Neural cell (in vitro differentiated cells): ENCODE measurements around the gene FERMT3. TPM values are rescaled to one million over a fixed set of nuclear protein-coding genes. Genes with fewer than 3 reads are reported as not detected.
A peak's percentile ranks its signal among the peaks of the same experiment; 100 is the strongest.

ENCODE experiments used
- H2AFZ ChIP-seq: fragments of 200-600, 300-800 bp; sonication (generic), shearing (Covaris generic); 2 replicates; pipeline ENCODE4 v1.6.0; 2014; ENCODE audit warnings: low read depth, mild to moderate bottlenecking, antibody characterized with exemption, low read length, moderate library complexity
- H3F3A ChIP-seq: fragments of 200-600 bp; shearing (Covaris generic); 2 replicates; pipeline ENCODE4 v1.6.1; 2016; ENCODE audit warnings: mild to moderate bottlenecking, moderate library complexity, mixed read lengths, antibody characterized with exemption, low read length; ENCODE audit not compliant: insufficient read depth, poor library complexity, severe bottlenecking
- H3K27ac ChIP-seq: fragments of 200-600, 300-800 bp; sonication (generic), shearing (Covaris generic); 2 replicates; pipeline ENCODE4 v1.5.1; 2014; ENCODE audit warnings: mild to moderate bottlenecking, low read length, moderate library complexity
- H3K27me3 ChIP-seq: fragments of 300-800, 200-600 bp; sonication (generic), shearing (Covaris generic); 2 replicates; pipeline ENCODE4 v1.6.0; 2014; ENCODE audit warnings: mild to moderate bottlenecking, low read depth, low read length, moderate library complexity; ENCODE audit not compliant: insufficient read depth
- H3K36me3 ChIP-seq: fragments of 300-800, 200-600 bp; sonication (generic), shearing (Covaris generic); 2 replicates; pipeline ENCODE4 v1.5.1; 2014; ENCODE audit warnings: mild to moderate bottlenecking, antibody characterized with exemption, low read length, moderate library complexity; ENCODE audit not compliant: insufficient read depth
- H3K4me2 ChIP-seq: fragments of 300-800, 200-600 bp; sonication (generic), shearing (Covaris generic); 2 replicates; pipeline ENCODE4 v1.6.0; 2014; ENCODE audit warnings: mild to moderate bottlenecking, low read length
- H3K4me3 ChIP-seq: fragments of 300-800, 200-600 bp; sonication (generic), shearing (Covaris generic); 2 replicates; pipeline ENCODE4 v1.5.1; 2014; ENCODE audit warnings: mild to moderate bottlenecking, low read length, moderate library complexity
- H3K79me2 ChIP-seq: fragments of 200-600 bp; shearing (Covaris generic); replicated peaks from 2 replicates; pipeline ENCODE4 v1.6.0; 2014; ENCODE audit warnings: mild to moderate bottlenecking, low read length, moderate library complexity; ENCODE audit not compliant: insufficient read depth
- H3K9ac ChIP-seq: fragments of 300-800, 200-600 bp; sonication (generic), shearing (Covaris generic); 2 replicates; pipeline ENCODE4 v1.6.1; 2016; ENCODE audit warnings: mild to moderate bottlenecking, low read length, mixed read lengths
- H3K9me2 ChIP-seq: fragments of 200-600 bp; shearing (Covaris generic); 2 replicates; pipeline ENCODE4 v1.6.1; 2016; ENCODE audit warnings: mild to moderate bottlenecking, low read length, mixed read lengths; ENCODE audit not compliant: insufficient read depth
- H3K9me3 ChIP-seq: fragments of 200-600, 300-800 bp; sonication (generic), shearing (Covaris generic); 2 replicates; pipeline ENCODE4 v1.6.1; 2016; ENCODE audit warnings: mild to moderate bottlenecking, mixed run types, low read length, moderate library complexity, mixed read lengths
- H4K20me1 ChIP-seq: fragments of 200-600 bp; shearing (Covaris generic); 2 replicates; pipeline ENCODE4 v1.6.1; 2016; ENCODE audit warnings: mild to moderate bottlenecking, mixed run types; ENCODE audit not compliant: insufficient read depth
- CTCF ChIP-seq: fragments of 450-650 bp; IDR thresholded peaks from 2 replicates; pipeline ENCODE4 v1.5.1; 2014; ENCODE audit warnings: antibody characterized with exemption, mild to moderate bottlenecking, moderate library complexity; ENCODE audit not compliant: poor library complexity, severe bottlenecking
- EP300 ChIP-seq: fragments of 450-650 bp; conservative IDR thresholded peaks from 2 replicates; pipeline ENCODE4 v1.6.1; 2014; ENCODE audit warnings: antibody characterized with exemption, mild to moderate bottlenecking, moderate library complexity; ENCODE audit not compliant: poor library complexity, severe bottlenecking
- EZH2 ChIP-seq: fragments of 200-600, 300-800 bp; shearing (Covaris generic), sonication (generic); IDR thresholded peaks from 2 replicates; pipeline ENCODE4 v1.6.1; 2014; ENCODE audit warnings: antibody characterized with exemption, low read length, borderline replicate concordance, mild to moderate bottlenecking; ENCODE audit not compliant: insufficient read depth, poor library complexity, severe bottlenecking
- MXI1 ChIP-seq: fragments of 450-650 bp; conservative IDR thresholded peaks from 2 replicates; pipeline ENCODE4 v1.6.1; 2014; ENCODE audit warnings: antibody characterized with exemption, mild to moderate bottlenecking; ENCODE audit not compliant: poor library complexity, severe bottlenecking
- POLR2AphosphoS5 ChIP-seq: IDR thresholded peaks from 2 replicates; pipeline ENCODE4 v1.6.1; 2012
- RAD21 ChIP-seq: fragments of 450-650 bp; conservative IDR thresholded peaks from 2 replicates; pipeline ENCODE4 v1.6.1; 2014; ENCODE audit warnings: antibody characterized with exemption, mild to moderate bottlenecking, moderate library complexity
- SMC3 ChIP-seq: fragments of 450-650 bp; conservative IDR thresholded peaks from 2 replicates; pipeline ENCODE4 v1.6.1; 2014; ENCODE audit warnings: antibody characterized with exemption, mild to moderate bottlenecking, moderate library complexity; ENCODE audit not compliant: poor library complexity
- TAF1 ChIP-seq: IDR thresholded peaks from 2 replicates; pipeline ENCODE4 v1.6.1; 2012; ENCODE audit warnings: low read depth
- polyA plus RNA-seq: library from polyadenylated mRNA; depleted of rRNA; stranded (reverse); fragments of >200 nt; gene quantifications from 2 replicates; pipeline ENCODE4 v1.2.3, GENCODE V29; 2014
- TF ChIP-seq, protein P1 (sequence below): IDR thresholded peaks from 2 replicates; pipeline ENCODE4 v1.6.1; 2012; ENCODE audit warnings: borderline replicate concordance

The FERMT3 gene
- polyA plus RNA-seq, 1 donor from 2014 or later, result 0.89 TPM

DNA sequence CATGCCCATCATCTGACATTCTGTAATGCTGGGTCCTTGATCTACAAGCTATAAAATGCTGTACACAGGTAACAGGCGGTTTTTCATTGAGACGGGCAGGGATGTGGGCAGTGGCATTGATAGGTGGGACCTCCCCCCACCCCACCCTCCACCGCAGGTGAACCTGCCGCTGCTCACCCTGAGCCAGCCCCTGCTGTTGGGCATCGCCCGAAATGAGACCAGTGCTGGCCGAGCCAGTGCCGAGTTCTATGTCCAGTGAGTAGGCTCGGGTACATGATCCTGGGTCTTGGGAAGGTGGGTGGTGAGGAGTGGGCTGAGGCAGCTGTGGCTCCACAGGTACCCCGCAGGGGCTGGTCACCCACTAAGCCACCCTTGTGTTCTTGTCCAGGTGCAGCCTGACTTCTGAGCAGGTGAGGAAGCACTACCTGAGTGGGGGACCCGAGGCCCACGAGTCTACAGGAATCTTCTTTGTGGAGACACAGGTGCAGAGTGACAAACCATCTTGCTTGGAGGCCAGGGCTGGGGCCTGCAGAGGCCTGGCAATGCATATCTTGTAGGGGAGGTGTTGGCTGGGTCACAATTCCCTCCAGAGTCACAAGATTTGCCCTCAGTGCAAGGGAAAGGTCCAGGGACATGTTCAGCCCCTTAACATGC is 22.7 kb downstream of the FERMT3 start:
- no peaks in the 10 kb centered on the region for H3K9me2 ChIP-seq
- H4K20me1 ChIP-seq, result no peaks in the 10 kb centered on the region
- H3K27me3 ChIP-seq, result peaks cover 8% of the 10 kb centered on the region
- TF ChIP-seq EZH2 (no peak), RAD21 (no peak), TAF1 (no peak), EP300 (no peak), MXI1 (no peak), POLR2AphosphoS5 (no peak), CTCF (no peak), SMC3 (no peak)
- TF ChIP-seq, protein P1, sequence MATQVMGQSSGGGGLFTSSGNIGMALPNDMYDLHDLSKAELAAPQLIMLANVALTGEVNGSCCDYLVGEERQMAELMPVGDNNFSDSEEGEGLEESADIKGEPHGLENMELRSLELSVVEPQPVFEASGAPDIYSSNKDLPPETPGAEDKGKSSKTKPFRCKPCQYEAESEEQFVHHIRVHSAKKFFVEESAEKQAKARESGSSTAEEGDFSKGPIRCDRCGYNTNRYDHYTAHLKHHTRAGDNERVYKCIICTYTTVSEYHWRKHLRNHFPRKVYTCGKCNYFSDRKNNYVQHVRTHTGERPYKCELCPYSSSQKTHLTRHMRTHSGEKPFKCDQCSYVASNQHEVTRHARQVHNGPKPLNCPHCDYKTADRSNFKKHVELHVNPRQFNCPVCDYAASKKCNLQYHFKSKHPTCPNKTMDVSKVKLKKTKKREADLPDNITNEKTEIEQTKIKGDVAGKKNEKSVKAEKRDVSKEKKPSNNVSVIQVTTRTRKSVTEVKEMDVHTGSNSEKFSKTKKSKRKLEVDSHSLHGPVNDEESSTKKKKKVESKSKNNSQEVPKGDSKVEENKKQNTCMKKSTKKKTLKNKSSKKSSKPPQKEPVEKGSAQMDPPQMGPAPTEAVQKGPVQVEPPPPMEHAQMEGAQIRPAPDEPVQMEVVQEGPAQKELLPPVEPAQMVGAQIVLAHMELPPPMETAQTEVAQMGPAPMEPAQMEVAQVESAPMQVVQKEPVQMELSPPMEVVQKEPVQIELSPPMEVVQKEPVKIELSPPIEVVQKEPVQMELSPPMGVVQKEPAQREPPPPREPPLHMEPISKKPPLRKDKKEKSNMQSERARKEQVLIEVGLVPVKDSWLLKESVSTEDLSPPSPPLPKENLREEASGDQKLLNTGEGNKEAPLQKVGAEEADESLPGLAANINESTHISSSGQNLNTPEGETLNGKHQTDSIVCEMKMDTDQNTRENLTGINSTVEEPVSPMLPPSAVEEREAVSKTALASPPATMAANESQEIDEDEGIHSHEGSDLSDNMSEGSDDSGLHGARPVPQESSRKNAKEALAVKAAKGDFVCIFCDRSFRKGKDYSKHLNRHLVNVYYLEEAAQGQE, result no peak
- H2AFZ ChIP-seq, result no peak overlapping the region
- peak overlapping the region; percentile 88 for H3K27ac ChIP-seq
- H3K36me3 ChIP-seq, result no peaks in the 10 kb centered on the region
- peak overlapping the region; percentile 70 for H3K4me2 ChIP-seq
- H3K4me3 ChIP-seq, result peak overlapping the region; percentile 94
- no peaks in the 10 kb centered on the region for H3F3A ChIP-seq
- H3K9me3 ChIP-seq, result no peaks in the 10 kb centered on the region
- H3K9ac ChIP-seq, result peak overlapping the region; percentile 88
- H3K79me2 ChIP-seq, result peaks cover 6% of the 10 kb centered on the region

- no peaks in the 10 kb centered on the region for H4K20me1 ChIP-seq
- H3K36me3 ChIP-seq, result no peaks in the 10 kb centered on the region
- H3K9me3 ChIP-seq, result no peaks in the 10 kb centered on the region
- H3K4me3 ChIP-seq, result peak overlapping the region; percentile 94
- H3K9ac ChIP-seq, result peak overlapping the region; percentile 88
- H2AFZ ChIP-seq, result peak overlapping the region; percentile 72
- no peaks in the 10 kb centered on the region for H3K9me2 ChIP-seq
- no peak for TF ChIP-seq POLR2AphosphoS5
- TF ChIP-seq EZH2, result no peak
- TF ChIP-seq CTCF, result no peak
- no peak for TF ChIP-seq EP300
- no peak for TF ChIP-seq TAF1
- TF ChIP-seq SMC3, result no peak
- no peak for TF ChIP-seq MXI1
- TF ChIP-seq, protein P1, result no peak
- no peak for TF ChIP-seq RAD21
- peaks cover 8% of the 10 kb centered on the region for H3K27me3 ChIP-seq
- H3F3A ChIP-seq, result no peaks in the 10 kb centered on the region
- peak overlapping the region; percentile 88 for H3K27ac ChIP-seq
- peak overlapping the region; percentile 70 for H3K4me2 ChIP-seq
- H3K79me2 ChIP-seq, result peaks cover 6% of the 10 kb centered on the region
Measured at GRCh38 chr11:64229744-64230170, 23.2 kb downstream of the FERMT3 start.
